ENCODE results near the gene MRPL9. TPM values are rescaled to one million over a fixed set of nuclear protein-coding genes. Genes with fewer than 3 reads are reported as not detected.
A peak's percentile ranks its signal among the peaks of the same experiment; 100 is the strongest.
"Not testable (repeated sequence)": the region's sequence is repeated elsewhere in the genome, so short reads cannot be mapped to it uniquely, and the experiment has no call there.

Gene MRPL9
- total RNA-seq, 1 donor from 2014 or later: 73.4 TPM

- DNase-seq (ENCODE audit: low spot score in 2 of 2) (no peak), FAIRE-seq (no peak)
Measured at GRCh38 chr1:151737026-151737425, 26.3 kb downstream of the MRPL9 start.

DNA sequence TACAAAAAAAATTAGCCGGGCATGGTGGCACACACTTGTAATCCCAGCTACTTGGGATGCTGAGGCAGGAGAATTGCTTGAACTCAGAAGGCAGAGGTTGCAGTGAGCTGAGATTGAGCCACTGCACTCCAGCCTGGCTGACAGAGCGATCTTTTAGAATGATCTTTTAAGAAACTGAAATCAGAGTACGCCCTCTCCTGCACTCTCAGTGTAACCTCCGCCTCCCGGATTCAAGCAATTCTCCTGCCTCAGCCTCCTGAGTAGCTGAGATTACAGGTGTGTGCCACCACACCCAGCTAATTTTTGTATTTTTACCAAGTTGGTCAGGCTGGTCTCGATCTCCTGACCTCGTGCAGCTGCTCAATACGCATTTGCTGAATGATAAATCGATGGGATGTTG is 29.3 kb downstream of the MRPL9 start:
- DNase-seq (ENCODE audit: low spot score in 2 of 2); FAIRE-seq: not testable (repeated sequence)

DNA sequence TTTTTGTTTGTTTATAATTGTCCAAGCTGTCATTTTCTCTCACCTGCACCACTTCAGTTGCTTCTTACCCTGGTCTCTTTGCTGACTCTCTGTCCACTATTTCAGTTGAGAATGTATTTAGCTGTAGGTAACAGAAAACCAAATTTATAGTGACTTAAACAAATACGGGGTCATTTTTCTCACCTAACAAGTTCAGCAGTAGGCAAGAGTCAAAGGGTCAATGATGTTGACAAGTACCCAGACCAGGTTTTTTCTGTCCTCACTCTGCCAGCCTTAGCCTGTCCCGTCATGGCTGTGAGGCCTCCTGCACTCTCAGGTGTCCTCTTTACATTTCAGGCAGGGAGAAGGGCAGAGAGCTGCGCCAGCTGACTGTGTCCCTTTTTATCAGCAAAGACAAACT is 30.2 kb downstream of the MRPL9 start:
- no peak for FAIRE-seq

DNA sequence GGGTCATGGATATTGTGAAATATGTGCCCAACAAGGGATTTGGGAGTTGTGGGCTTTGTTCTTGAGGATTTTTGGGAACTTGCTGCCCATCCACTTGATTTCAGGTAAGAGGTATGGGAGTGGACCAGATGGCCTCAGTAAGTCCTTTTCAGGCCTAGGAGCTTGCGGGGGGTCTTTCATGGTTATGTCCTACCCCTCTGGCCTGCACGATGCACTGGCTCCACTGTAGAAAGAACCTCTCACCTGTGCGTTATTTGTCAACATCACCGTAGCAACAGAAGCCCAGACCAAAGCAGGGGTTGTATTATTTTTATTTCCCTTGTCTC is 33.4 kb downstream of the MRPL9 start:
- FAIRE-seq: no peak

More for the DNA sequence above, 30.2 kb downstream of the MRPL9 start:
- no peak for DNase-seq (ENCODE audit: low spot score in 2 of 2)

GRCh38 chr1:151729157-151729965 is 33.9 kb downstream of the MRPL9 start:
- no peak for DNase-seq (ENCODE audit: low spot score in 2 of 2)
- no peak for FAIRE-seq

More for the DNA sequence above, 33.4 kb downstream of the MRPL9 start:
- no peak for DNase-seq (ENCODE audit: low spot score in 2 of 2)

DNA sequence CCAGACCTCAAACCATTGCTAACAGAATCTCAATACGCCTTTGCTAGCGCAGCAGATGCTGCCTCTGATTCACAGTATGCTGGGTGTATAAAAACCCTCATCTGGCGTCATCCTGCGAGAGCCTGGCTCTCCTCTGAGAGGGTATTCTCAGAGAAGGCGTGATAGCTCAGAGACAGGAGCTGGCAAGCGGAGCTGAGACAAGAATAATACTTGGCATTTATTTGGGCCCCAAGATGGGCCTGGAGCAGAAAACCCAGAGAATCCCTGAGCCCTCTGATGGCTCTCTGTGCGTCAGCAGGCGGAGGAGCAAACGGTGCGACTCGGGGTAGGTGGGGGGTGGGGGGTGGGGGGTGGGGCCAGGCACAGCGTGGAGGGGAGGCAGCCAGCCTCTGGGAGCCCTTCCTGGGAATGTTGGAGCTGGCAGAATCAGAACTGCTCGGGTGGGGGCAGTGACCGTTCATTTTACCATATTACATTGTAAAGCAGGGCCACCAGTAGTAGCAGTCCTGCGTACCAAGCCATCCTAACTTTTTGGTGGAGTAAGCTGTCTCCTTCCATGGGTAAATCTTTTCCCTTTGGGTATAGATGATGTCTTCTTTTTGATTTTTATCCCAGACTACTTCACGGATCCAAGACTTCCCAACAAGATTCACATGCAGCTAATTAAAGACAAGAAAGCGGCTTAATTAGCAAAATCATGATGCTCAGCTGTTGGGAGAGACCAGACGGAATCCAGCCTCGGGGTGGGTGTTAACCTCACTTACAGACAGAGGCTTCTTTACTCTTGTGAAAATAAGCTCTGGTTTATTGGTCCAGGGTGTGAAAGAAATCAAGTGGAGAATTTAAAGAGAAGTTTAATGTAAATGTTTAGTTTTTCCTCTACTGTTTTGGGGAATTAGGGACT is 34.9 kb downstream of the MRPL9 start:
- no peak for DNase-seq (ENCODE audit: low spot score in 2 of 2)
- FAIRE-seq: no peak

DNA sequence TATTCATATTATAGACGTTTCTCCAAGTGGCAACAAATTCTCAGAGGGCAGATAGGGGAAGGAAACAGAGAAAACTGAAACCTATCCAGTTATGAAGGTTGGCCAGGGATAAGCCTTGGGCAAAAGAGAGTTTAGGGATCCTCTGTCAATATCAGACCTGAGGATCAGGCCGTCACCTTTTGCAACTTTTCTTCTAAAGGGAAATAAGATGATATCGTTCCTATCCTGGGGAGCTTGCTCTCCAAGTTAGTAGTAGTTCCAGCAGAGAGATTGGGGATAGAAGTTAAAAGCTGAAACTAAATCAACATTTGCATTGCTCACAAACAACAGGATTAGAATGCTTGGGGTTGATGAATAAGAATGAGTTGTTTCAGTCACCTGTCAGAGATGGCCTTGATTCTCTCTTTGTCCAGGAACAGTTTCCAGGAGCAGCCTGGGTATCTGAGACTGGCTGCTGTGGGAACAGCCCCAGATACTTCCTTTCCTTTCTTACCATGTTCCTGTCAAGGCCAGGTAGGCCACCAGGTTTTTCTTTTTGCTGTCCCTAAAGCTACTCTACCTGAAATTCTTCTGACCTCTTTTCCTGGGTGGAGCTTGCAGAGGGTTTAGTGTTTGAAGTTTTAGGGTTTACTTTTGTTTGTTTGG is 39.4 kb downstream of the MRPL9 start:
- FAIRE-seq (no peak), DNase-seq (ENCODE audit: low spot score in 2 of 2) (no peak)

DNA sequence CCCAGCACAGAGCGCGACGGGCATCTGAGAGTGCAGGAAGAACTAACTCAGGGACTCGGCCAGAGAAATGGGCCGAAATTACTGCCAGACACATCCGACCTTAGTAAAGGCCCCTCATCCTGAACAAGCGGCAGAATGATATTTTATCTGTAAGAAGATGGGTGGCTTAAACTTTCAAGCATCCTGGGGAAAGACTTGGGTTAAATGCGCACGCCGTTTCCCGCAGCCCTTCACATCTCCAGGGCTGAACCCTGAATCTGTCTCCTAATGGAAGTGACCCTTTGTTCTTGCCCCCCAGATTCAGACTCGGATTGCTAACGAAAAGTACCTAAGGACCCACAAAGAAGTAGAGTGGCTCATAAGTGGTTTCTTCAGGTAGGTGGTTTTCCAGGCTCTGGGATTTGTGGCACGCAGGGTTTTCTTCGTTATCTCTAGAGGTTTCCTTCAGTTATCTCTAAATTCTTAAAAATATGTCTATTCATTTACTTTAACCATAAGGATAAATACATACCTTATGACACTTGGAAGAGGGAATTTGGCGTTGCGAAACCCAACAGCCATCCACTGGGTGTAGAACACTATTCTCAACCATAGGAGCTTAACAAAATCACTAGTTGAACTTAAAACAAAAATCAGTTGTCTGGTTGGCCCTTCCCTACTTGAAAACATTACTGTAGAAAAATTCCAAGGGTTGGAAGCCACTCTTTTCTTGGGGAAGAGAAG is 41.3 kb downstream of the MRPL9 start:
- FAIRE-seq (no peak), DNase-seq (ENCODE audit: low spot score in 2 of 2) (no peak)

- FAIRE-seq (no peak), DNase-seq (ENCODE audit: low spot score in 2 of 2) (peak; percentile 60 to 81)
Measured at GRCh38 chr1:151720974-151721787, 42.1 kb downstream of the MRPL9 start, which contains the start of gene RIIAD1. Gene RIIAD1, plus strand, starts transcription at chr1:151721522. Its CDS starts 15 bp downstream, at chr1:151721537.

DNA sequence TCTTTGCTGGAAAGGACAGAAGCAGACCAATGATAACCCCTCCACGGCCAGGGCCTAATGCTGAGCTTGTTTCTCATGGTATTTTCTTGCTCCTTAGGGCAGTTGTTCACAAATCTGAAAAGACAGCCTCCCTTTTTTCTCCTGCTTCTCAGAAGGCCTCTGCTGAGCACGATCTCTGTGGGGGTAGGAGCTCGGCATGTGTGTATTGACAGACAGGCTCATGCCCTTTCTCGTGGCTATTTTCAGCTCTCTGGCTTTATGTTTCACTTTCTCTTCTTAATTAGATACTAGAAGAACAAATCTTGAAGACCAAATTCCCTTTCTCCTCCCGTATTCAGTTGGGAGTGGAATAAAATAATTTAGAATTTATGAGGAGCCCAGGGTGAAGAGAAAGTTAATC is 42.7 kb downstream of the MRPL9 start:
- no peak for DNase-seq (ENCODE audit: low spot score in 2 of 2)
- FAIRE-seq: no peak

DNA sequence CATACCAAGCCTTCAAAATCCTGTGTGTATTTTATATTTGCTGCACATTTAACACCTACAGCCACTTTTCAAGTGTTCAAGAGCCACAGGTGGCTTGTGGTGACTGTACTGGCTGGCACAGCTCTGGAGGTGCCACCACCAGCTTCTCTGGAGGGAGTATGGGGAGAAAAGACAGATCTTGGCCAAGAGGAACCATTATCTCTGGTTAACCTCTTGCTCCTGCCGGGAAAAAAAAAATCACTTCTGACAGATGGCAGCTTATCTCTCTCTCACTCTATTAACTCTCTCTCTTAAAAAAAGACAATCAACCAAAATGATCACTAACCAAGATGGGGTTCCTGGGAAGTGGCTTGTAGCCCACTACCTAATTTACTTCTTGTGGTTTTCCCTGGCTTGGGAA is 43.2 kb downstream of the MRPL9 start:
- no peak for FAIRE-seq
- DNase-seq (ENCODE audit: low spot score in 2 of 2): no peak

DNA sequence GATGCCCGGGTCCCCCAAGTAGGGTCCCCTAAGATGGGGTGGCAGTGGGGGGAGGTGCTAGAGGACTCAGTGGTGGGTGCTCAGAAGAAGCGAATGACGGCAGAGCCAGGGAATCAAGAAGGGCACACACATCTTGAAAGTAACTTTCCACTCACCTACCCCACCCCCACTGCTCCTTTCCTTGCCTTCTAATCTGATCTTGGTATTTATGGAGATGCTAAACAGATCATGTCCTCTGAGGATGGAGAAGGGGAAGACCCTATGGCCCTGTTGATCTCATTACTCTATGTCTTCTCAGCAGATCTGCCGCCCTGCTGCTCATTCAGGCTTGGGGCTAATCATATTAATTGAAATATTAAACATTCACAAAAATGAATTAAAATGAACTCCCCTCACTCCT is 44.6 kb downstream of the MRPL9 start:
- DNase-seq (ENCODE audit: low spot score in 2 of 2): no peak
- no peak for FAIRE-seq

- DNase-seq (ENCODE audit: low spot score in 2 of 2): no peak
- no peak for FAIRE-seq
Measured at GRCh38 chr1:151718011-151718431, 45.3 kb downstream of the MRPL9 start.

DNA sequence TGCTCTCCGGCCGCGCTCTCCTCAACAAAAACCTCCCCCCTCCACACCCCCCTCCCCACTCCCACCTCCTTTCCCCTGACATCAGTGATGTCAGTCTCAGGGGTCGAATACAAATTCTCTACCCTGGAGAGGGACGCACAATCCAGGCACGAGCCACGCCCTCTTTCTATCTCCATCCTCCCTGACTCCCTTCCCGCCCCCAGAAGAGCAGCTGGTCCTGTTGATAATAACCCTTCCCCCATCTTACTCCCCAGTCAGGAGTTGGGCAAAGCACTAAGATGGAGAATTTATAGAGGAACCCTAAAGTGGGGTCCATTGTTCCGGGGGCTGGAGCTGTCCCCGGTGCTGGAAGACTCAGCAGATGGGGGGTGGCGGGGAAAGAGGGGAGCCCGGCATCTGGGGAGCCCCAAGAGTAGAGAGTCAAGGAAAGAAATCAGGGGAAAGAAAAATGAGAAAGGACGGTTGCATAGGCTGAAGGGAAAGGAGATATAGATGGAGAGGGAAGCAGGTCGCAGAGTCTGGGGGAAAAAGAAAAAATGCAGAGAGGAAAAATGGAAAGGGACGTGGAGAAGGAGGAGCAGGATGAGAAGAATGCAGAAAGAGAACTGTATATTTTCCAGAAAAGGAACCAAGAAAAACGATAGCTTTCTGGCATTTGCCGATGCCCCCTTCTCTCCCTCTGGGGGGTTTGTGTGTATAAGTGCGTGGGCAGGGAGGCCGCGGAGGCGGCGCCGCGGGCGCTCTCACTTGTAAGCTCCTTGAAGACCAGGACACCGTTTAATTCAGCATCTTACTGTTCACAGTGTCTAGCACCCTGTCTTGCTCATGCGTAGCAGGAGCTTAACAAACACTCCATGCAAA is 46.3 kb downstream of the MRPL9 start, which contains the start of gene CELF3:
TSS of gene CELF3 (minus strand) at position 33 of the 861 bp plus-strand sequence. CDS start 783 bp downstream, outside the sequence.
- DNase-seq (ENCODE audit: low spot score in 2 of 2): peak; percentile 69 to 75
- no peak for FAIRE-seq

DNA sequence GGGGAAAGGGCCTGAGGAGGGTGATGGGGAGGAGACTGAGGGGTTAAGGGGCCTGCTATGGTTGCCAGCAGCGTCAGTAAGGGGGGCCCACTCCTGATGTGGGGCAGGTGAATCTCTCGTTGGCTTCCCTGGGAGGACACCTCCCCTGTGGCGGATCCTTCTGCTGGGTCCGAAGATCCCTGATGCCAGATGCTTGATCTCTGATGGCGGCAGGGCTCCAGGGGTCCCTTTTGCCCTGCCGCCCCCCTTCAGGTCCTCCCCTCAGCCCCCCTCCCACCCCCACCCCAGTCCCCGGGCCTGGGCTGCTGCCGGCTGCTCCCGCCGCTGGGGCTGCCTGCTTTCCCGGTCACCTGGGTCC is 46.9 kb downstream of the MRPL9 start:
- DNase-seq (ENCODE audit: low spot score in 2 of 2) (no peak), FAIRE-seq (no peak)

- FAIRE-seq: no peak
- no peak for DNase-seq (ENCODE audit: low spot score in 2 of 2)
Measured at GRCh38 chr1:151715726-151716404, 47.4 kb downstream of the MRPL9 start.

DNA sequence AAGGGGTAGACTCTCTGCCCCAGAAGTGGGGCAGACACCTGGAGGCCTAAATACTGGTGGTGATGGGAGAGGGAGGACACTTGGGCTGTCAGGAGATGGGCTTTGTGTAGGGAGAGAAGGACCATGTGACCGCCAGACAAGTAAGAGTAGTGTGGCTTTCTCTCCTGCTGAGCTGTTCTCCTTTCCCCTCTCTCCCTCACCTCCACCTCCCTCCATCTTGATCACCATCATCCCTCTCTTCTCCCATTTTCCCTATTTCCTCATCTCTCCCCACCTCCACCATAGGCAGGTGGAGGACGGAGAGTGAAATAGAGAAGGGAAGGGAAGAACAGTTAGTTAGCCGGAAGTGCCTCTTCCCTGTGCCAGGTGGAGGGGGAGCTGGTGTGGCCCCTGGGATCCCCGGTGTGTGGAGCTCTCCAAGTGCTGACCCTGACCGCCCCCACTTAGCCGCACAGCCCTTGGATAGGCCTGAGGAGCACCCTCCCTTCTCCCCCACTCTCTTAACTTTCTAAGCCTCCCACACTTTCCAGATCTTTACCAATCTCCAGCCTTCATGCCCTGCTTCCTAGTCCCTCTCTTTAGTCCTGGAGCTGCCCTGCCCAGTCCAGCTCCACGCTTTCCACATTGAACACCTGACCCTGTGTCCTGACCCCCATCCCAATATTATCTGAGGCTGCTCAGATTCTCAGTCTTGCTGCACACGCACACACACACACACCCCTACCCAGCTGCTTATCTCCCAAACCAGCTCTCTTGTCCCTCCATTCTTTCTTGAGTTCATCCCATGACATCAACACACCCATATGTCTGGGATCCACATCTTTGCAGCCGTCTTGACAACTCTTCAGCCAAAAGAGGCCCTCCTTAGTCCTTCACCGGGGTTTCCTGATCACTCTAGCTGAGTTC is 48.2 kb downstream of the MRPL9 start:
- FAIRE-seq (no peak), DNase-seq (ENCODE audit: low spot score in 2 of 2) (no peak)

Measured in frontal cortex (tissue), 4 donors.